Measurements from ENCODE around the gene SOX10.
A peak's percentile ranks its signal among the peaks of the same experiment; 100 is the strongest.

The SOX10 gene

DNA sequence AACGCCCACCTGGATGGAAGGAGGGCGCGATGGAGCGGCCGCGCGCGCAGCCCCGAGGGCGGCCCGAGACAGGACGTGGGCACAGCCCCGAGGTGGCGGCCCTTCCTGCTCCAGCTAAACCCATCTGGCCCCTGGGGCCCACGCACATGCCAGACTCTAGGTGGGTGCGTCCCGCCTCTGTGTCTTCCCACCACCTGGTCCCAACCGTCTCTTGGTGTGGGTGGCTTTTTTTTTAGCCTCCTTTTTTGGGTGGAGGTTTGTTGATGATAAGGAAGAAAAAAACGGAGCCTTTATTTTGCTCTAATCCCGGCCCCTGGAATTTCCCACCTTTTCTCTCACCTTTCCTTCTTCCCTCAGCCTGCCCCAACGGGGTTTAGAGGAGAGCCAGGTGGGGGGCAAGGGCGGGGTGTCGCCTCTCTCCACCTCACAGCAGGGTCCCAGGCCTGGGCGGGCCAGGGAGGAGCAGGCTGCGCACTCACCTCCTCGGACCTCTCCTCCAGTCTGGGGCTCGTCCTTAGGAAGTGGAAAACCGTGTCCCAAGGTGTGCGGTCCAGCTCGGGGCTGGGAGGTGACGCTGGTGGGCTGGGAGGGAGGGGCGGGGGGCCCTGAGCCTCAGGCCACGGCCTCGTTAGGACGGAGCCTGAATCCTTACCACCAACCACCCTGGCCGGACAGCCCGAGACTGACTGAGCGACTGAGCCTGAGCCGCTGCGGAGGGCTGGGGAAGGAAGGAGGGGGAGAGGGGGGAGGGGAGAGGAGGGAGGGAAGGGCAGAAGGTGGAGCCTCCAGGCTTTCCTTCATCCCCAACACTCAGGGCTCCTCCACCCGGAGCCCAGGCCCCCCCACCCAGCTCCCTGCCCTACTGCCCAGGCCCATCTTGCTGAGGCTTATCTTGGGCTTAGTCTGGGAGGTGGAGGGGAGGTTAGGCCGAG is at the start of gene SOX10:
Gene SOX10, minus strand, starts transcription at position 696 of the 932 bp plus-strand sequence. CDS start 771 bp downstream, outside the sequence.
- H3K4me3 ChIP-seq (replicated peaks; ENCODE audit: low read depth, low read length): no peak within 1 kb of the TSS
- no peak for DNase-seq (ENCODE audit: extremely low read depth, low read depth)
- TF ChIP-seq, protein P1, sequence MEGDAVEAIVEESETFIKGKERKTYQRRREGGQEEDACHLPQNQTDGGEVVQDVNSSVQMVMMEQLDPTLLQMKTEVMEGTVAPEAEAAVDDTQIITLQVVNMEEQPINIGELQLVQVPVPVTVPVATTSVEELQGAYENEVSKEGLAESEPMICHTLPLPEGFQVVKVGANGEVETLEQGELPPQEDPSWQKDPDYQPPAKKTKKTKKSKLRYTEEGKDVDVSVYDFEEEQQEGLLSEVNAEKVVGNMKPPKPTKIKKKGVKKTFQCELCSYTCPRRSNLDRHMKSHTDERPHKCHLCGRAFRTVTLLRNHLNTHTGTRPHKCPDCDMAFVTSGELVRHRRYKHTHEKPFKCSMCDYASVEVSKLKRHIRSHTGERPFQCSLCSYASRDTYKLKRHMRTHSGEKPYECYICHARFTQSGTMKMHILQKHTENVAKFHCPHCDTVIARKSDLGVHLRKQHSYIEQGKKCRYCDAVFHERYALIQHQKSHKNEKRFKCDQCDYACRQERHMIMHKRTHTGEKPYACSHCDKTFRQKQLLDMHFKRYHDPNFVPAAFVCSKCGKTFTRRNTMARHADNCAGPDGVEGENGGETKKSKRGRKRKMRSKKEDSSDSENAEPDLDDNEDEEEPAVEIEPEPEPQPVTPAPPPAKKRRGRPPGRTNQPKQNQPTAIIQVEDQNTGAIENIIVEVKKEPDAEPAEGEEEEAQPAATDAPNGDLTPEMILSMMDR (IDR thresholded peaks at IDR 0.05; ENCODE audit: low read depth, low read length, missing control alignments): no peak

DNA sequence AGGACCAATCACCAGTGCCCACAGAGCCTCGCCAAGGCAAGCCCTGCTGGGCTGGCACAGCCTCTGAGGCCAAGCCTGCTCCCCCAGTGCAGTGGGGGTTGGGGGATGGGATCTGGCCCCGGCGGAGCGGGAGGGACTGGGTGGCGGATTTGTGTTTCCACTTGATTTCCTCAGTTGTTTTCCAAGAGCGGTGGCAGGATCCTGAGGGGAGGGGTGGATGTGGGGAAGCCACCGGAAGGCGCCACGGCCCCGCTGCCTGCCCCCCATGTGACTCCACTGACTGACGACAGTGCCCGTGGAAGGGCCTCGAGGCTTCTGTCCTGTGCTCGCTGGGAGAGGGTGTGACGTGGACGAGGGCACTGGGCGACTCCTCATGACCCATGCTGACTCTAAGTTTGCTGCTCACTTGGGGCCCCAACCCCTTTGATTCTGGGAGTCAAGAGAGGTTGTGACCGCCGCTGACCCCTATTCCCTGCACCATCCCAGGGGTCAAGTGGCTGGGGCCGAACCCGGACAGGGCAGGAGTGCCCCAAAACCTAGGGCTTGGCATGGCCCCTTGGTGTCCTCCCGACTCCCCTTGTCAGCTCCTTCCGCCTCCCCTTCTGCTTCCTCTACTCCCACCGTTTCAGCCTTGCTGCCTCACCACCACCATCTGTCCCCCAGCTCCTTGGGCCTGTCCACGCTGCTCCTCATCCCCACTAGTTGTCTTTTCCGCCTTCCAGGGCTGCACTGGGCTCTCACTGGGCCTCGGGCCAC is 49.3 kb upstream of the SOX10 start:
- H3K4me3 ChIP-seq (replicated peaks; ENCODE audit: low read depth, low read length): no peak overlapping the region
- TF ChIP-seq, protein P1 (IDR thresholded peaks at IDR 0.05; ENCODE audit: low read depth, low read length, missing control alignments): no peak
- DNase-seq (ENCODE audit: extremely low read depth, low read depth): no peak

DNA sequence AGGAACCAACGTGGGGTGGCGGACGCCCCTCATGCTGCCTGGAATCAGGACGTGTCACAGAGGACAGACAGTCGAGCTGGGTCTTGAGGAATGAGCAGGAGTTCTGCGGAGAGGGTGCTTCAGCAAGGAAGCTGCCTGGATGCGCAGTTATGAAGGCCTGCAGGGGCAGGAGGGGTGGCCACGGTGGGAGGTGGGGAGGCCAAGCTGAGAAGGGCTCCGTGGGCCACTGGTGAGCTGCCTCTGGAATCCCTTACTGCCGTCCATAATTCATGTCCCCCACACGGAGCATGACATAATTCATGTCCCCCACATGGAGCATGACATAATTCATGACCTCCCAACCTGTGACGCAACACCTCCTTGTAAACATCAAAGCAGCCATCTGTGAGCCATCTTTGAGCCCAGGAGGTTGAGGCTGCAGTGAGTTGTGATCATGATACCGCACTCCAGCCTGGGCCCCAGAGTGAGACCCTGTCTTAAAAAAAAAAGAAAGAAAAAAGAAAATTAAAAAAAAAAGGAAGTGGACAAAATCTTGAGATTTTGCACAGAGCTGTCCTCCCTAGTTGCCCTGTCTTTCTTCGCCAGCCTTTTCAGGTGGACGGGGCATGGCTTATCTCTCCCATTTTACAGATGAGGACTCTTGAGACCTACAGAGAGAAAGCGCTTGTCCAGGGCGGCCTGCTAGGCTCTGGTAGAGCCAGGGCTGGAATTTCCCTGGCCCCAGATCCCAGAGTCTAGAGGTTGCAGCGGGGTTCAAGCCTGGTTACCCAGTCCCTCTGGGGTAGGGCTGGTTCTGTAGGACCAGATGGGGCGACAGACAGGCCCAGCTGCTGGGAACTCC is 48.5 kb upstream of the SOX10 start:
- DNase-seq (ENCODE audit: extremely low read depth, low read depth): peak; percentile 85
- TF ChIP-seq, protein P1 (IDR thresholded peaks at IDR 0.05; ENCODE audit: low read depth, low read length, missing control alignments): no peak
- H3K4me3 ChIP-seq (replicated peaks; ENCODE audit: low read depth, low read length): no peak overlapping the region

DNA sequence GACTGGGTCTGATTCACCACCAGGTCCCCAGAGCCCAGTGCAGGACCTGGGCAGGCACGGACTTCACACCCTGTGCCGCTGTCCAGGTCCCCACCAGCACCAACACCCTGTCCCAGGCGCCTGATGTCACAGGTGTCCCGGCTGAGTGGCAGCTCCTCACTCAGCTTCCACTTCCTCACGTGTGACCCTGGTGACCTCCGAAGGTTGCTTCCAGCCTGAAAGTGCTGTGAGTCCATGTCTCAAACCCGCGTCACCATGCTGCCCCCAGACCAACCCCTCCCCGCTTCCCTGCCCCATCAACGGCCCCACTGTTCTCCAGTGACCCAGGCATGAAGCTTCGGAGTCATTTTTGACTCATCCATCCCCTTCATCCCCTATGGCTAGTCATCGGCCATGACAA is 47.1 kb upstream of the SOX10 start:
- TF ChIP-seq, protein P1 (IDR thresholded peaks at IDR 0.05; ENCODE audit: low read depth, low read length, missing control alignments): no peak
- H3K4me3 ChIP-seq (replicated peaks; ENCODE audit: low read depth, low read length): no peak overlapping the region
- DNase-seq (ENCODE audit: extremely low read depth, low read depth): no peak

DNA sequence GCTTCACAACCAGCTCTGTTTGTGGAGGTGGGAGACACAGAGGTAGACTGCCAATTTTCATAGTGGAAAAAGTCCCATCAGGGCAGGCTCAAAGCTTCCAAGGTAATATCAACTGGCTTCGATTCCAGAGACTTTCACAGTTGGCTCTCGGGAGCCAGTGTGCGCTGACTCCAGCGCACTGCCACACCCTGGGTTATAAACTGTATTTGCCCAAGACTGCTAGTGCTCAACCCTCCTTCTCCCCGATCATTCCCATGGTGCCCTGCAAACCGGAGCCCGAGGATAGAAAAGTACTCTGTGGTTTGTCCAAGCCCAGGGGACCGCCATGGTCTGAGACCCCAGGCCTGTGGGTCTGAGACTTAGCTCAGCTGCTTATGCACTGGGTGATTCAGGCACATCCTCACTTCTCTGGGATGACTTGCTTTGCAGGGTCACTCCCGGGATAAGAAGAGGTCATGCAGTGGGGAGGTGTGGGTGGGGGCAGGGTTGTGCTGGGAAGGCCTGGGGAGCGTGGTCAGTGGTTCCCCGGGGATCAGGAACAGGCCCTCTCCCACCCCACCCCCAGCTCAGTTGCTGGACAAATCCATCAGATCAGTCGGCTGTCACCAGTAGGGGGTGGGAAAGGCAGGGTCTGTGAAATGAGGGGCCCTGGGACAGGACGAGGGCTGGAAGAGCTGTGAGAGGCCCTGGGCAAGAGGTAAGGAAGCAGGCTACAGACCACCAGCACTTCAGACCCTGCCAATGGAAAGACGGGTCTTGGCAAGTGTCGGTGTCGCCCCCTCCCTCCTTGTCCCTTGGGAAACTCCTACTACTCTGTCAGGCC is 46.2 kb upstream of the SOX10 start:
- DNase-seq (ENCODE audit: extremely low read depth, low read depth): no peak

More for the DNA sequence above, 46.2 kb upstream of the SOX10 start:
- TF ChIP-seq, protein P1 (IDR thresholded peaks at IDR 0.05; ENCODE audit: low read depth, low read length, missing control alignments): no peak
- H3K4me3 ChIP-seq (replicated peaks; ENCODE audit: low read depth, low read length): no peak overlapping the region
